Body of pancreas (tissue), 4 donors: ENCODE data around the gene DPP7. TPM values are rescaled to one million over a fixed set of nuclear protein-coding genes. Genes with fewer than 3 reads are reported as not detected.

Source experiments
- ATAC-seq: fragments of 150-250 bp; one replicate; pipeline ENCODE4 v1.9.1; 2016
- DNase-seq, 4 donors: peaks; one replicate each; pipeline ENCODE4 v3.0.0-alpha.2; 2019
- H3K27ac ChIP-seq, 4 donors: fragments of 200-600 bp; sonication (generic); 1 replicate in 3 of 4; 2 replicates in 1 of 4; pipeline versions ENCODE4 v1.5.1 to v1.6.1; 2016 to 2019; ENCODE audit warnings: mild to moderate bottlenecking in 1 of 4, mixed read lengths in 1 of 4, moderate library complexity in 1 of 4
- H3K27me3 ChIP-seq, 2 donors: fragments of 200-600 bp; sonication (generic); one replicate each; pipeline ENCODE4 v1.6.0; 2016; ENCODE audit warnings: mild to moderate bottlenecking in 1 of 2
- H3K36me3 ChIP-seq, 2 donors: fragments of 200-600 bp; sonication (generic); replicated peaks in 1 of 2; 2 replicates each; pipeline ENCODE4 v1.5.1; 2016; ENCODE audit warnings: low read depth in 2 of 2; ENCODE audit not compliant: insufficient read depth in 1 of 2
- H3K4me1 ChIP-seq: fragments of 200-600 bp; sonication (generic); one replicate; pipeline ENCODE4 v1.6.0; 2016
- H3K4me3 ChIP-seq, 2 donors: fragments of 200-600 bp; sonication (generic); 1 replicate in 1 of 2; 2 replicates in 1 of 2; pipeline ENCODE4 v1.5.1; 2016 to 2019
- H3K9me3 ChIP-seq, 3 donors: fragments of 200-600 bp; sonication (generic); 1 replicate in 2 of 3; 2 replicates in 1 of 3; pipeline ENCODE4 v1.5.1; 2016
- CTCF ChIP-seq, 7 experiments: fragments of 450-650 bp in 4 of 7; fragments of 200-600 bp in 3 of 7; sonication (generic) in 3 of 7; IDR thresholded peaks; one replicate each; pipeline ENCODE4 v1.5.1; 2016 to 2019; ENCODE audit warnings: antibody characterized with exemption in 7 of 7
- POLR2A ChIP-seq, 3 donors: fragments of 450-650 bp; IDR thresholded peaks; one replicate each; pipeline ENCODE4 v1.6.1; 2016; ENCODE audit warnings: antibody characterized with exemption in 3 of 3, mild to moderate bottlenecking in 2 of 3
- WGBS, 2 donors: methylation state at CpG; one replicate each; pipeline ENCODE4 v1.1.5; 2017; 5-methylcytosine and 5-hydroxymethylcytosine counted together
- intact Hi-C: fragments of 100-400 bp; cut with DNase I; formaldehyde crosslinking; loops from one replicate; pipeline ENCODE4 v1.15.1; 2023
- total RNA-seq, 2 donors: library from RNA; depleted of rRNA; stranded (reverse); fragments of >200 nt; gene quantifications; one replicate each; pipeline ENCODE4 v1.1.0, GENCODE V29; 2016

The DPP7 gene
- 100 to 1,000 TPM; 137 to 171 TPM for total RNA-seq

- Histone ChIP-seq H3K9me3 (no peaks in the 10 kb centered on the region), H3K27ac (peak within 1 kb of the TSS in 2 of 4 donors; percentile 1 to 34), H3K4me3 (peak within 1 kb of the TSS; percentile 51 to 55), H3K27me3 (no peaks in the 10 kb centered on the region), H3K4me1 (peaks cover 17% of the 10 kb centered on the region), H3K36me3 (no peaks in the 10 kb centered on the region)
- ATAC-seq (peak; percentile 86), DNase-seq (peak; percentile 68 to 81 (median 74))
- 0 to 2% methylated on average over 10 to 53 of the region's 70 CpGs for whole genome bisulfite sequencing, 2 donors
- TF ChIP-seq POLR2A (IDR thresholded peaks at IDR 0.05) (peak in 2 of 3 donors; percentile 22 to 40), CTCF (IDR thresholded peaks at IDR 0.05) (no peak)
- intact Hi-C loops = loop anchor here (5.0 kb wide), 1 partner anchor 117 kb away; the partner anchor contains the start of gene SLC34A3
Measured at GRCh38 chr9:137114613-137115393, at the start of gene DPP7. Gene DPP7 (minus strand): TSS chr9:137114733. CDS start chr9:137114713, 20 bp downstream.

GRCh38 chr9:137163805-137164204 lies 49.3 kb upstream of the DPP7 start:
- intact Hi-C loops = no loop called here

GRCh38 chr9:137163365-137163715 lies 48.8 kb upstream of the DPP7 start:
- no peak for DNase-seq
- no peak overlapping the region for H3K4me3 ChIP-seq

More at GRCh38 chr9:137163805-137164204, 49.3 kb upstream of the DPP7 start:
- Histone ChIP-seq H3K36me3 (no peaks in the 10 kb centered on the region), H3K9me3 (no peaks in the 10 kb centered on the region), H3K4me1 (peaks cover 40% of the 10 kb centered on the region), H3K27ac (no peak overlapping the region), H3K4me3 (no peak overlapping the region), H3K27me3 (peaks cover 0 to 33% of the 10 kb centered on the region in 2 donors)
- DNase-seq = no peak
- no peak for ATAC-seq
- TF ChIP-seq POLR2A (IDR thresholded peaks at IDR 0.05) = no peak
- no peak for TF ChIP-seq CTCF (IDR thresholded peaks at IDR 0.05)
- 87% methylated on average over 11 to 22 of the region's 22 CpGs for WGBS, 2 donors

GRCh38 chr9:137162505-137163364 lies 48.2 kb upstream of the DPP7 start:
- no peaks in the 10 kb centered on the region for H3K9me3 ChIP-seq
- ATAC-seq (peak; percentile 73), DNase-seq (peak; percentile 60 to 73 (median 68))
- H3K27ac ChIP-seq = no peak overlapping the region
- H3K4me1 ChIP-seq = peaks cover 29% of the 10 kb centered on the region
- 8 to 17% methylated on average over 18 to 74 of the region's 74 CpGs for WGBS, 2 donors
- intact Hi-C loops = no loop called here
- H3K27me3 ChIP-seq = peaks cover 0 to 33% of the 10 kb centered on the region in 2 donors
- no peaks in the 10 kb centered on the region for H3K36me3 ChIP-seq
- TF ChIP-seq CTCF (IDR thresholded peaks at IDR 0.05) (peak in 6 of 7 experiments; percentile 7 to 46 (median 38)), POLR2A (IDR thresholded peaks at IDR 0.05) (no peak)
- H3K4me3 ChIP-seq = no peak overlapping the region

More at GRCh38 chr9:137163365-137163715, 48.8 kb upstream of the DPP7 start:
- peaks cover 35% of the 10 kb centered on the region for H3K4me1 ChIP-seq
- H3K27me3 ChIP-seq = peaks cover 0 to 33% of the 10 kb centered on the region in 2 donors
- no peak for TF ChIP-seq CTCF (IDR thresholded peaks at IDR 0.05)
- no peak for TF ChIP-seq POLR2A (IDR thresholded peaks at IDR 0.05)
- 24 to 37% methylated on average over 23 to 26 of the region's 26 CpGs for WGBS, 2 donors
- peak; percentile 3 for ATAC-seq
- no peak overlapping the region for H3K27ac ChIP-seq
- no peaks in the 10 kb centered on the region for H3K36me3 ChIP-seq
- intact Hi-C loops = no loop called here
- no peaks in the 10 kb centered on the region for H3K9me3 ChIP-seq
